Natural killer cell (primary cell): Measurements from ENCODE around the gene CDK17. TPM values are rescaled to one million over a fixed set of nuclear protein-coding genes. Genes with fewer than 3 reads are reported as not detected.

ENCODE experiments used
- ATAC-seq, 3 donors: fragments of 150-1000 bp in 2 of 3; fragments of 200-7000 bp in 1 of 3; cut with Tn5 transposase; 1 replicate in 1 of 3; 2 replicates in 2 of 3; pipeline ENCODE4 v1.10.0; 2021; ENCODE audit warnings: mild to moderate bottlenecking in 2 of 3, moderate library complexity in 2 of 3
- DNase-seq, 2 donors: peaks; one replicate each; pipeline versions ENCODE4 v3.0.0 to v3.0.0-alpha.2; 2013 to 2021; ENCODE audit warnings: mixed read lengths in 1 of 2
- H3K27ac ChIP-seq: one replicate; pipeline ENCODE4 v1.5.1; 2013; ENCODE audit warnings: mild to moderate bottlenecking, low read length
- H3K27me3 ChIP-seq: one replicate; pipeline ENCODE4 v1.6.1; 2013; ENCODE audit warnings: low read length; ENCODE audit not compliant: control insufficient read depth, insufficient read depth
- H3K36me3 ChIP-seq: one replicate; pipeline ENCODE4 v1.6.1; 2013; ENCODE audit warnings: low read length; ENCODE audit not compliant: control insufficient read depth, insufficient read depth
- H3K4me1 ChIP-seq: one replicate; pipeline ENCODE4 v1.6.1; 2013; ENCODE audit warnings: low read length; ENCODE audit not compliant: control insufficient read depth, insufficient read depth
- H3K4me3 ChIP-seq: one replicate; pipeline ENCODE4 v1.5.1; 2013; ENCODE audit warnings: low read length
- H3K9me3 ChIP-seq: one replicate; pipeline ENCODE4 v1.6.1; 2013; ENCODE audit warnings: low read length; ENCODE audit not compliant: control insufficient read depth, insufficient read depth
- H3K27ac Mint-ChIP-seq, 2 donors: one replicate each; pipeline ENCODE4 v1.8.0; 2022; ENCODE audit warnings: mild to moderate bottlenecking in 2 of 2, mixed read lengths in 2 of 2, moderate library complexity in 1 of 2
- H3K27me3 Mint-ChIP-seq, 2 donors: one replicate each; pipeline ENCODE4 v1.8.0; 2022; ENCODE audit warnings: low read depth in 2 of 2, mixed read lengths in 2 of 2
- H3K36me3 Mint-ChIP-seq: one replicate; pipeline ENCODE4 v1.8.0; 2022; ENCODE audit warnings: mixed read lengths
- H3K4me1 Mint-ChIP-seq, 2 donors: one replicate each; pipeline ENCODE4 v1.8.0; 2022; ENCODE audit warnings: mixed read lengths in 2 of 2
- H3K4me3 Mint-ChIP-seq: one replicate; pipeline ENCODE4 v1.8.0; 2022; ENCODE audit warnings: mild to moderate bottlenecking, moderate library complexity, mixed read lengths
- H3K9me3 Mint-ChIP-seq, 2 donors: one replicate each; pipeline ENCODE4 v1.8.0; 2022; ENCODE audit warnings: mixed read lengths in 2 of 2
- WGBS: methylation state at CpG from one replicate; pipeline ENCODE4 v1.1.7; 2013; ENCODE audit warnings: missing lambda C conversion rate; ENCODE audit not compliant: insufficient coverage; 5-methylcytosine and 5-hydroxymethylcytosine counted together
- intact Hi-C: fragments of 100-400 bp; cut with micrococcal nuclease; formaldehyde crosslinking; loops from one replicate; pipeline ENCODE4 v1.14.2; 2022
- total RNA-seq, 4 donors: library from RNA; stranded (reverse); fragments of 120-200 nt in 1 of 4; gene quantifications; one replicate each; pipeline versions ENCODE4 v1.2.3 to v1.2.4, GENCODE V29; 2013 to 2022
- TF ChIP-seq, protein P1 (sequence below): fragments of 200-600 bp; IDR thresholded peaks from one replicate; pipeline ENCODE4 v1.8.0; 2022; ENCODE audit warnings: antibody characterized with exemption

CDK17 gene
- total RNA-seq, 3 donors from 2014 or later (not counting 1 experiment from before 2014, with no cell fraction given): 199 to 234 (median 232) TPM

DNA sequence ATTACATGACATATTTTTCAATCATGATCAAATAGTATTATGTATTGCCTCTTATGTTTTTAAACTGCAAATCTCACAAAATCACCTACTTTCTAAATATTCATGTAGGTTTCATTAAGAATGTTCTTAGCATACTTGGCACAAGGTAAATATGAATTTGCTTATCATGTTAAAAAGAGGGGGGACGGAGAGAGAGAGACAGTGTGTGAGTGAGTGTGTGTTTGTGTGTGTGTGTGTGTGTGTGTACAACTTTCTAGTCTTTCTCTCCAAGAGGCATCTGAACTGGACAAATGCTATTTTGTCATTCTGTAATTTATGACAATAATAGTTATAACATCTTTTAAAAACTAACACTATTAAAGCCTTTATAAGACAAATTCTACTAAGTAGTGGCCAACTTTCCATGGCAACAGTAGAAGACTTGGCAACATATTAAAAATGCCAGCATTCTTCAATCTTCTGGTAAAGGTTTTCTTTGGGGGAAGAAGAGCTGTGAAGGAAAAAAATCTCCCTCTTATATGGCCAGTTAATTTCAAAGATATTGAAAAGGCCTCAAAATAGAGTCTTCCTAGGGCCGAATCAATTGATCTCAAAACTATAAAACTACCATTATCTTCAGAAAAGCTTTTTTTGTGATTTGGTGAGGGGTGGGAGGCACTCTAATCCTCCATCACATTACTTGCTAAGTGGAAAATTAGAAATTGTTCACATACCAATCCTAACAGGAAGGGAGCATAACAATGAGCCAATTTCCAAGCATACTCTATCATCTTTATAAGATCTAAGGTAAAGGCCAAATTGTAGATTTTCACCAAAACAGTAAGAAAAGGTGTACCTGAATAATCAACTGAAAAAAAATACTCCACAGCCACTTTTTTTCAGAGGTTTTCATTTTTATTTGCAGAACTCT lies 28.2 kb downstream of the CDK17 start:
- Mint-ChIP-seq H3K36me3 (no peaks in the 10 kb centered on the region), H3K4me3 (peak overlapping the region; percentile 7), H3K27ac (peak overlapping the region; percentile 61 to 87), H3K9me3 (no peaks in the 10 kb centered on the region), H3K27me3 (no peaks in the 10 kb centered on the region), H3K4me1 (peaks cover 77 to 84% of the 10 kb centered on the region in 2 donors)
- Histone ChIP-seq H3K9me3 (no peaks in the 10 kb centered on the region), H3K27me3 (no peaks in the 10 kb centered on the region), H3K36me3 (no peaks in the 10 kb centered on the region), H3K4me1 (peaks cover 31% of the 10 kb centered on the region), H3K27ac (no peak overlapping the region), H3K4me3 (no peak overlapping the region)
- intact Hi-C loops: no loop called here
- DNase-seq: no peak
- WGBS: 85% methylated on average over 1 of the region's 2 CpGs
- ATAC-seq: no peak
- TF ChIP-seq, protein P1, sequence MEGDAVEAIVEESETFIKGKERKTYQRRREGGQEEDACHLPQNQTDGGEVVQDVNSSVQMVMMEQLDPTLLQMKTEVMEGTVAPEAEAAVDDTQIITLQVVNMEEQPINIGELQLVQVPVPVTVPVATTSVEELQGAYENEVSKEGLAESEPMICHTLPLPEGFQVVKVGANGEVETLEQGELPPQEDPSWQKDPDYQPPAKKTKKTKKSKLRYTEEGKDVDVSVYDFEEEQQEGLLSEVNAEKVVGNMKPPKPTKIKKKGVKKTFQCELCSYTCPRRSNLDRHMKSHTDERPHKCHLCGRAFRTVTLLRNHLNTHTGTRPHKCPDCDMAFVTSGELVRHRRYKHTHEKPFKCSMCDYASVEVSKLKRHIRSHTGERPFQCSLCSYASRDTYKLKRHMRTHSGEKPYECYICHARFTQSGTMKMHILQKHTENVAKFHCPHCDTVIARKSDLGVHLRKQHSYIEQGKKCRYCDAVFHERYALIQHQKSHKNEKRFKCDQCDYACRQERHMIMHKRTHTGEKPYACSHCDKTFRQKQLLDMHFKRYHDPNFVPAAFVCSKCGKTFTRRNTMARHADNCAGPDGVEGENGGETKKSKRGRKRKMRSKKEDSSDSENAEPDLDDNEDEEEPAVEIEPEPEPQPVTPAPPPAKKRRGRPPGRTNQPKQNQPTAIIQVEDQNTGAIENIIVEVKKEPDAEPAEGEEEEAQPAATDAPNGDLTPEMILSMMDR: no peak

- Mint-ChIP-seq H3K27ac (peak overlapping the region; percentile 61 to 87), H3K36me3 (no peaks in the 10 kb centered on the region), H3K4me1 (peaks cover 81 to 87% of the 10 kb centered on the region in 2 donors), H3K9me3 (no peaks in the 10 kb centered on the region), H3K4me3 (peak overlapping the region; percentile 81), H3K27me3 (no peaks in the 10 kb centered on the region)
- no peak overlapping the region for H3K27ac ChIP-seq
- TF ChIP-seq, protein P1: no peak
- no peaks in the 10 kb centered on the region for H3K9me3 ChIP-seq
- DNase-seq (no peak), ATAC-seq (peak in 2 of 3 donors; percentile 45 to 46)
- intact Hi-C loops: no loop called here
- H3K4me1 ChIP-seq: peaks cover 31% of the 10 kb centered on the region
- H3K36me3 ChIP-seq: no peaks in the 10 kb centered on the region
- no peaks in the 10 kb centered on the region for H3K27me3 ChIP-seq
- no peak overlapping the region for H3K4me3 ChIP-seq
- WGBS: 66% methylated on average over 4 of the region's 5 CpGs
Measured at GRCh38 chr12:96371138-96371789, 29.0 kb downstream of the CDK17 start.

- Histone ChIP-seq H3K4me1 (peaks cover 20% of the 10 kb centered on the region), H3K4me3 (no peak overlapping the region), H3K27me3 (no peaks in the 10 kb centered on the region), H3K36me3 (no peaks in the 10 kb centered on the region), H3K9me3 (no peaks in the 10 kb centered on the region), H3K27ac (no peak overlapping the region)
- Mint-ChIP-seq H3K4me1 (peaks cover 74 to 76% of the 10 kb centered on the region in 2 donors), H3K36me3 (no peaks in the 10 kb centered on the region), H3K4me3 (no peak overlapping the region), H3K9me3 (no peaks in the 10 kb centered on the region), H3K27me3 (no peaks in the 10 kb centered on the region), H3K27ac (peak overlapping the region; percentile 38 to 61)
- DNase-seq (no peak), ATAC-seq (no peak)
- no CpG with 5 or more reads among the region's 1 CpG for WGBS
- TF ChIP-seq, protein P1: no peak
- intact Hi-C loops: no loop called here
Measured at GRCh38 chr12:96368687-96369086, 31.6 kb downstream of the CDK17 start.
